K562 (cell line): Measurements from ENCODE around the gene NDFIP1. TPM values are rescaled to one million over a fixed set of nuclear protein-coding genes. Genes with fewer than 3 reads are reported as not detected.

Source experiments
- ATAC-seq: fragments of 200-7000 bp; cut with Tn5 transposase; 3 replicates; pipeline ENCODE4 v1.9.1; 2020; ENCODE audit warnings: moderate library complexity
- BruUV-seq: library from RNA; stranded (reverse); fragments of 400-500 nt; replicated peaks from 2 replicates; lab custom pipeline; 2021; lab: Mats Ljungman, UMichigan
- CTCF ChIA-PET: fragments of 300-600 bp; formaldehyde crosslinking; extraction: SDS; loops from one replicate; lab custom pipeline; 2021; ENCODE audit warnings: low intra/inter-chr PET ratio; lab: Yijun Ruan, JAX
- POLR2A ChIA-PET: fragments of 300-600, 350-650 bp; sonication (Branson Sonifier 250); formaldehyde crosslinking; extraction: SDS; loops from one replicate; lab custom pipeline; 2021; ENCODE audit warnings: antibody characterized with exemption, inconsistent platforms; lab: Yijun Ruan, JAX
- DNase-seq, 4 experiments: peaks; one replicate each; pipeline versions ENCODE4 v3.0.0 to v3.0.0-alpha.2; 2011 to 2018; ENCODE audit warnings: low spot score in 3 of 4, mixed read lengths in 3 of 4; ENCODE audit errors: extremely low read depth in 1 of 4
- FAIRE-seq: peaks from 2 replicates; lab custom pipeline; 2011; peaks lifted over from hg19 to GRCh38; lab: Jason Lieb, UNC
- H2AFZ ChIP-seq: 2 replicates; pipeline ENCODE4 v1.6.0; 2011; ENCODE audit warnings: low read depth, low read length, control low read depth, inconsistent platforms
- H3K27ac ChIP-seq: fragments of 200-600 bp; 3 replicates; pipeline ENCODE4 v1.8.0; 2011; ENCODE audit warnings: low read depth, mild to moderate bottlenecking, control low read depth, inconsistent platforms, low read length, moderate library complexity, mixed read lengths; ENCODE audit errors: extremely low read depth
- H3K27me3 ChIP-seq, 2 experiments: fragments of 300-600 bp in 1 of 2; 2 replicates in 1 of 2; 3 replicates in 1 of 2; pipeline versions ENCODE4 v1.6.0 to v1.8.0; 2011; ENCODE audit warnings: inconsistent platforms in 2 of 2, low read length in 2 of 2, mild to moderate bottlenecking in 1 of 2, mixed read lengths in 1 of 2, moderate library complexity in 1 of 2; ENCODE audit not compliant: control insufficient read depth in 2 of 2, insufficient read depth in 2 of 2
- H3K36me3 ChIP-seq: fragments of 300-600 bp; 3 replicates; pipeline ENCODE4 v1.8.0; 2011; ENCODE audit warnings: mild to moderate bottlenecking, low read length, inconsistent platforms; ENCODE audit not compliant: control insufficient read depth, insufficient read depth
- H3K4me1 ChIP-seq, 2 experiments: fragments of 200-600 bp in 1 of 2; replicated peaks in 1 of 2; 2 replicates in 1 of 2; 3 replicates in 1 of 2; pipeline versions ENCODE4 v1.5.1 to v1.8.0; 2011; ENCODE audit warnings: inconsistent platforms in 2 of 2, low read length in 2 of 2, mild to moderate bottlenecking in 1 of 2, mixed read lengths in 1 of 2, moderate library complexity in 1 of 2; ENCODE audit not compliant: control insufficient read depth in 2 of 2, insufficient read depth in 2 of 2
- H3K4me2 ChIP-seq: 2 replicates; pipeline ENCODE4 v1.6.1; 2011; ENCODE audit warnings: low read length, control low read depth, inconsistent platforms, mixed read lengths; ENCODE audit not compliant: insufficient read depth
- H3K4me3 ChIP-seq: fragments of 200-600 bp; sonication (generic), shearing (Covaris generic); 2 replicates; pipeline ENCODE4 v1.5.1; 2016; ENCODE audit warnings: control low read depth, inconsistent platforms
- H3K79me2 ChIP-seq: fragments of 200-600 bp; 3 replicates; pipeline ENCODE4 v1.8.0; 2011; ENCODE audit warnings: low read length, inconsistent platforms; ENCODE audit not compliant: control insufficient read depth, insufficient read depth
- H3K9ac ChIP-seq, 2 experiments: 2 replicates each; pipeline versions ENCODE4 v1.6.0 to v1.6.1; 2011; ENCODE audit warnings: low read depth in 2 of 2, low read length in 2 of 2, control low read depth in 1 of 2, inconsistent platforms in 1 of 2, mild to moderate bottlenecking in 1 of 2, mixed read lengths in 1 of 2; ENCODE audit not compliant: insufficient read depth in 1 of 2
- H3K9me1 ChIP-seq: one replicate; pipeline ENCODE4 v1.6.0; 2011; ENCODE audit warnings: inconsistent platforms, mild to moderate bottlenecking, low read length, moderate library complexity; ENCODE audit not compliant: control insufficient read depth, insufficient read depth
- H3K9me3 ChIP-seq: replicated peaks from 2 replicates; pipeline ENCODE4 v1.5.1; 2011; ENCODE audit warnings: low read depth, low read length, inconsistent platforms; ENCODE audit not compliant: control insufficient read depth, insufficient read depth
- H4K20me1 ChIP-seq: replicated peaks from 2 replicates; pipeline ENCODE4 v1.6.1; 2011; ENCODE audit warnings: low read length, inconsistent platforms, mixed read lengths; ENCODE audit not compliant: control insufficient read depth, insufficient read depth
- ARID3B ChIP-seq: fragments of 250-450 bp; sonication (Bioruptor Pico); IDR thresholded peaks from 2 replicates; pipeline ENCODE4 v1.4.0; 2020; ENCODE audit warnings: borderline replicate concordance
- ELF2 ChIP-seq: fragments of 250-450 bp; sonication (Bioruptor Pico); IDR thresholded peaks from 2 replicates; pipeline ENCODE4 v1.5.0; 2021; ENCODE audit warnings: mild to moderate bottlenecking
- PCBP2 ChIP-seq: fragments of 200-400 bp; formaldehyde crosslinking; IDR thresholded peaks from 2 replicates; pipeline ENCODE4 v1.6.1; 2018; ENCODE audit warnings: low read length, low read depth, mild to moderate bottlenecking, moderate library complexity; ENCODE audit not compliant: poor library complexity, severe bottlenecking
- SMAD2 ChIP-seq: fragments of 150-350 bp; IDR thresholded peaks from 2 replicates; pipeline ENCODE4 v1.6.1; 2014; ENCODE audit warnings: low read depth, mild to moderate bottlenecking, low read length
- SMARCA5 ChIP-seq: fragments of 450-650 bp; IDR thresholded peaks from 2 replicates; pipeline ENCODE4 v1.6.1; 2016
- SRSF7 ChIP-seq: fragments of 200-400 bp; formaldehyde crosslinking; optimal IDR thresholded peaks from 2 replicates; pipeline ENCODE3; 2017; ENCODE audit warnings: mild to moderate bottlenecking, low read depth, low read length
- TRIM28 ChIP-seq: fragments of 450-650 bp; IDR thresholded peaks from 2 replicates; pipeline ENCODE4 v1.6.1; 2017
- XRCC3 ChIP-seq: fragments of 450-650 bp; IDR thresholded peaks from 2 replicates; pipeline ENCODE4 v1.6.1; 2017; ENCODE audit warnings: mild to moderate bottlenecking, moderate library complexity
- ZNF347 ChIP-seq: fragments of 450-650 bp; formaldehyde crosslinking; IDR thresholded peaks from 2 replicates; pipeline ENCODE4 v1.4.0; 2020; ENCODE audit warnings: low read depth, mild to moderate bottlenecking, moderate library complexity
- ZNF699 ChIP-seq: fragments of 250-450 bp; sonication (Bioruptor Pico); IDR thresholded peaks from 2 replicates; pipeline ENCODE4 v1.8.0; 2021; ENCODE audit warnings: mild to moderate bottlenecking, moderate library complexity; ENCODE audit not compliant: insufficient replicate concordance
- ZNF717 ChIP-seq: fragments of 250-450 bp; sonication (Bioruptor Pico); IDR thresholded peaks from 2 replicates; pipeline ENCODE4 v1.5.0; 2021
- in situ Hi-C: fragments of 300-500 bp; cut with MboI; formaldehyde crosslinking; loops from 4 replicates; pipeline ENCODE4 v1.15.0; 2018; ENCODE audit warnings: inconsistent platforms, mixed read lengths
- intact Hi-C: fragments of 100-400 bp; cut with micrococcal nuclease; formaldehyde crosslinking; loops from 2 replicates; pipeline ENCODE4 v1.14.2; 2022
- polyA plus RNA-seq, 8 experiments: library from polyadenylated mRNA; depleted of rRNA in 4 of 8; stranded (reverse) in 5 of 8; unstranded in 3 of 8; fragments of >200 nt; fragmentation: Nextera tagmentation in 2 of 8; fragmentation: Illumina TruSeq in 1 of 8; extraction: Ambion mirVana in 2 of 8; extraction: Trizol in 1 of 8; gene quantifications; 2 replicates each; pipeline versions ENCODE4 v1.2.1 to v1.2.3, GENCODE V29; 2011 to 2014; ENCODE audit warnings: inconsistent platforms in 1 of 8, missing spikeins in 1 of 8
- total RNA-seq, 7 experiments: library from RNA; depleted of rRNA in 6 of 7; stranded (reverse); fragments of >200 nt in 6 of 7; fragmentation: Illumina TruSeq in 2 of 7; extraction: Trizol in 2 of 7; gene quantifications; 2 replicates each; pipeline versions ENCODE4 v1.2.1 to v1.2.3, GENCODE V29; 2011 to 2021; ENCODE audit warnings: low replicate concordance in 1 of 7

The NDFIP1 gene
- total and polyA plus RNA-seq, 9 of the 15 experiments (the other 6 are each of a cell fraction or from before 2014, with no cell fraction given) = 5.3 to 37.5 (median 31.9) TPM

GRCh38 chr5:142086229-142086628 is 22.4 kb upstream of the NDFIP1 start:
- intact Hi-C loops (no loop called here), in situ Hi-C loops (no loop called here)
- no peak overlapping the region for H2AFZ ChIP-seq
- H3K9me1 ChIP-seq = no peaks in the 10 kb centered on the region
- H3K4me1 ChIP-seq = peaks cover 10 to 22% of the 10 kb centered on the region in 2 experiments; a peak in 4 of 5 replicates
- no peaks in the 10 kb centered on the region for H3K79me2 ChIP-seq
- H3K27me3 ChIP-seq = no peaks in the 10 kb centered on the region
- ATAC-seq (no peak), FAIRE-seq (no peak), DNase-seq (no peak)
- H3K4me2 ChIP-seq = no peak overlapping the region
- no peak overlapping the region for H3K27ac ChIP-seq
- H3K9ac ChIP-seq = no peak overlapping the region
- H3K9me3 ChIP-seq = no peaks in the 10 kb centered on the region
- no TSS peak for BruUV-seq
- H3K4me3 ChIP-seq = no peak overlapping the region
- H3K36me3 ChIP-seq = no peaks in the 10 kb centered on the region
- H4K20me1 ChIP-seq = no peaks in the 10 kb centered on the region; the same call in 1 of the 2 replicates
- TF ChIP-seq ELF2 (CRISPR knock-in tag) (no peak), PCBP2 (no peak), ZNF717 (no peak), ARID3B (CRISPR knock-in tag) (no peak), TRIM28 (no peak), ZNF699 (no peak), SRSF7 (no peak), SMARCA5 (no peak), ZNF347 (CRISPR knock-in tag) (no peak), SMAD2 (no peak), XRCC3 (no peak)
- POLR2A ChIA-PET = no interaction called here
- CTCF ChIA-PET = no interaction called here
